ENCODE measurements around the gene FUT6. TPM values are rescaled to one million over a fixed set of nuclear protein-coding genes. Genes with fewer than 3 reads are reported as not detected.
"Not testable (repeated sequence)": the region's sequence is repeated elsewhere in the genome, so short reads cannot be mapped to it uniquely, and the experiment has no call there.

Gene FUT6
- total RNA-seq, 1 donor = not detected

DNA sequence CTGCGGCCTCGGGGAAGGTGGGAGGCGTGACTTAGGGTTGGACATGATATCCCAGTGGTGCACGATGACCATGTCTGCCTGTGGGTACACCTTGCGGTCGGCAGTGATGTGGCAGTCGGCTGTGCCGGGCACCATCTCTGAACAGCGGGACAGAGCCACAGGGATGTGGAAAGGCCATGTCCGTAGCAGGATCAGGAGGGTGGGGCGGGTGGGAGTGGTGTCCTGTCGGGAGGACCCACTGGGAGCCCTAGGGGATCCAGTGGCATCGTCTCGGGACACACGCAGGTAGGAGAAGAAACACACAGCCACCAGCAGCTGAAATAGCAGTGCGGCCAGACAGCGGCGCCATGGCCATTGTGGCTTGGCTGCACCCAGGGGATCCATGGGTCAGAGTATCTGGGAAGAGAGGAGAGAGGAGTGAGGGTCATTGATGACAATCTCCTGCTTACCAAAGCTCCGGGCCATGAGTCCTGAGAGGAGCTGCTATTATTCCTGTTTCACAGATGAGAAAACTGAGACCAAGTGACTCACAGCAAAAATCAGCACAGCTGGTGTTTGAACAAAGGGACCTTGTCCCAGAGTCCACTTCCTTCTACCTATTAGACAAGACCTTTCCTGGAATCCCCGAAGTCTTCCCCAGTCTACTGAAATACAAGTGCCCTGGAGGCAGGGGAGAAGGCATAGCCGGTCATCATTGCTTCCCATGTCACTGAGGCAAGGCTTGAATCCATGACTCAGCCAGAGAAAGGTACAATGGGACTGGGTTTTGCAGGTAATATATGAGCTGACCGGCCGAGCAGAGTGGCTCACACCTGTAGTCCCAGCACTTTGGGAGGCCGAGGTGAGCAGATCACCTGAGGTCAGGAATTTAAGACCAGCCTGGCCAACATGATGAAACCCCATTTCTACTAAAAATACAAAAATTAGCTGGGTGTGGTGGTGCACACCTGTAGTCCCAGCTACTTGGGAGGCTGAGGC, 5.2 kb upstream of the FUT6 start:
- no peak overlapping the region for H3K4me3 ChIP-seq (ENCODE audit: low read length)
- H3K27me3 ChIP-seq (ENCODE audit: insufficient read depth, low read length) = no peaks in the 10 kb centered on the region
- no peaks in the 10 kb centered on the region for H3K4me1 ChIP-seq (ENCODE audit: insufficient read depth, low read length)
- no peaks in the 10 kb centered on the region for H3K9me3 ChIP-seq (ENCODE audit: low read depth, low read length)

GRCh38 chr19:5843295-5843927, 3.9 kb upstream of the FUT6 start:
- Histone ChIP-seq H3K27me3 (ENCODE audit: insufficient read depth, low read length) (no peaks in the 10 kb centered on the region), H3K4me3 (ENCODE audit: low read length) (no peak overlapping the region), H3K4me1 (ENCODE audit: insufficient read depth, low read length) (peaks cover 13% of the 10 kb centered on the region), H3K9me3 (ENCODE audit: low read depth, low read length) (no peaks in the 10 kb centered on the region)

- H3K4me1 ChIP-seq (ENCODE audit: insufficient read depth, low read length) = peaks cover 13% of the 10 kb centered on the region
These were observed 2.2 kb upstream of the FUT6 start for GRCh38 chr19:5841735-5842111.

DNA sequence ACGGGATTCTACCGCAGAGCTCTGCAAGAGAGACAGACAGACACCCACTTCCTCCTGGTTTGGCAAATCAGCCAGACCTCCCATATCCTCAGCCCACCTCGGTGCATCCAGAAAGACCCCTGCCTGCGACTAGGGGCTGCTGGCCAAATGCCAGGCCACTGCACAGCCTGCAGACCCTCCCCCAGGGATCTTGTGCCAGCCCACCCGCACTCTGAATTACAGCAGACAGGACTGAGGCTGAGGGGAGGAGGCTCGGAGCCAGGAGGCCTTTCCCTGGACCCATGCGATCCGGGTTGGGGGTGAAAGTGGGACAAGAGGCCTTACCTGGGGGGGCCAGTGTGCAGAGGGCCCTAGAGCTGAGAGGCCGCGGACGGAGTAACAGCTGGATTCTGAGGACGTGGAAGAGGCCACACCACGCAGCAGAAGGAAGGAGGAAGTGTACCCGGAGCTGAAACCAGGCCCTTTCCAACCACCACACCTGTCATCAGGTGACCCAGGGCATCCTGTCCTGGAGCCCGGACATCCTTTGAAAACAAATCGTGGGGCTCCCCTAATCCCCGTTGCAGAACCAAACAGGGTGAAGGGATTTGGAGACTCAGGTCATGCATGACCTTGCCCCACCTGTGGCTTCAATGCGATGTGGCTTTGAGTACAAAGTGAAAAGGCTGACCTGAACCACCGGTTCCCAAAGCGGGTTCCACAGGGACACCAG, 993 bp downstream of the FUT6 start:
- Histone ChIP-seq H3K9me3 (ENCODE audit: low read depth, low read length) (no peaks in the 10 kb centered on the region), H3K4me1 (ENCODE audit: insufficient read depth, low read length) (peaks cover 13% of the 10 kb centered on the region), H3K27me3 (ENCODE audit: insufficient read depth, low read length) (no peaks in the 10 kb centered on the region), H3K4me3 (ENCODE audit: low read length) (no peak overlapping the region)

More at GRCh38 chr19:5841735-5842111, 2.2 kb upstream of the FUT6 start:
- H3K27me3 ChIP-seq (ENCODE audit: insufficient read depth, low read length); H3K9me3 ChIP-seq (ENCODE audit: low read depth, low read length); H3K4me3 ChIP-seq (ENCODE audit: low read length): not testable (repeated sequence)

GRCh38 chr19:5837761-5838352, 1.6 kb downstream of the FUT6 start:
- no peak overlapping the region for H3K4me3 ChIP-seq (ENCODE audit: low read length)
- H3K4me1 ChIP-seq (ENCODE audit: insufficient read depth, low read length) = peaks cover 13% of the 10 kb centered on the region
- H3K9me3 ChIP-seq (ENCODE audit: low read depth, low read length) = no peaks in the 10 kb centered on the region
- no peaks in the 10 kb centered on the region for H3K27me3 ChIP-seq (ENCODE audit: insufficient read depth, low read length)

DNA sequence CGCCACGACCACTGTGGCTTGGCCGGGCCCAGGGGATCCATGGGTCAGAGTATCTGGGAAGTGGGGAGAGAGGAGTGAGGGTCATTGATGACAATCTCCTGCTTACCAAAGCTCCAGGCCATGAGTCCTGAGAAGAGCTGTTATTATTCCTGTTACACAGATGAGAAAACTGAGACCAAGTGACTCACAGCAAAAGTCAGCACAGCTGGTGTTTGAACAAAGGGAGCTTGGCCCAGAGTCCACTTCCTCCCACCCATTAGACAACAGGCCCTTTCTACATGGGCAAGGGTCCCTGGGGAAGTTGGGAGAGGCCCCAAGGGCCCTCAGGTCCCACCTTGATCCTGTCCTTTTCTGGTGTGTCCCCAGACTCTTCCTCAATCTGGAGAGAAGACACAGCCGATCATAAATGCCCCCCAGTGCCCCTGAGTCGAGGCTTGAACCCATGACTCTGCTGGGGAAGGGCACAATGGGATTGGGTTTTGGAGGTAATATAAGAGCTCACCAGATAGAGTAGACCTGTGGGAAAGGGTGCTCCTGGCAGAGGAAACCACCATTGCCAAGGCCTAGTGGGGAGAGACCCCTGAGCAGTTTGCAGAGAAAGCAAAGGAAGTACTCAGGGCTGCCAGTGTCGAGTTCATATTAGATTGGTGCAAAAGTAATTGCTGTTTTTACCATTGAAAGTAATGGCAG, 6.8 kb downstream of the FUT6 start:
- no peaks in the 10 kb centered on the region for H3K9me3 ChIP-seq (ENCODE audit: low read depth, low read length)
- no peaks in the 10 kb centered on the region for H3K27me3 ChIP-seq (ENCODE audit: insufficient read depth, low read length)
- peaks cover 15% of the 10 kb centered on the region for H3K4me1 ChIP-seq (ENCODE audit: insufficient read depth, low read length)
- no peak overlapping the region for H3K4me3 ChIP-seq (ENCODE audit: low read length)

DNA sequence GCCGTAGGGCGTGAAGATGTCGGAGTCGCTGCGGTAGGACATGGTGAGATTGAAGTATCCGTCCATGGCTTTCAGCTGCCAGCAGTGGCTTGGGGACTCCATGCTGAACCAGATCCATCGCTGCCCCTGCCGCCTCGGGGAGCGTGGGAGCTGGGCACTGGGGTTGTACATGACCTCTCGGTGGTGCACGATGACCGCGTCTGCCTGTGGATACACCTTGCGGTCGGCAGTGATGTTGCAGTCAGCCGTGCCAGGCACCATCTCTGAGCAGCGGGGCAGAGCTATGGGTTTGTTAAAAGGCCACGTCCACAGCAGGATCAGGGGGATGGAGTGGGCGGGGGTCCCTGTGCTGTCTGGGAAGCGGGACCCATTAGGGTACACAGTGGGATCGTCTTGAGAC, 7.4 kb downstream of the FUT6 start:
- no peaks in the 10 kb centered on the region for H3K9me3 ChIP-seq (ENCODE audit: low read depth, low read length)
- H3K27me3 ChIP-seq (ENCODE audit: insufficient read depth, low read length) = no peaks in the 10 kb centered on the region

GRCh38 chr19:5831159-5831558, 8.3 kb downstream of the FUT6 start:
- Histone ChIP-seq H3K4me3 (ENCODE audit: low read length) (no peak overlapping the region), H3K27me3 (ENCODE audit: insufficient read depth, low read length) (no peaks in the 10 kb centered on the region), H3K9me3 (ENCODE audit: low read depth, low read length) (no peaks in the 10 kb centered on the region), H3K4me1 (ENCODE audit: insufficient read depth, low read length) (peaks cover 27% of the 10 kb centered on the region)

More for the DNA sequence above, 7.4 kb downstream of the FUT6 start:
- Histone ChIP-seq H3K4me3 (ENCODE audit: low read length) (no peak overlapping the region), H3K4me1 (ENCODE audit: insufficient read depth, low read length) (peaks cover 19% of the 10 kb centered on the region)

DNA sequence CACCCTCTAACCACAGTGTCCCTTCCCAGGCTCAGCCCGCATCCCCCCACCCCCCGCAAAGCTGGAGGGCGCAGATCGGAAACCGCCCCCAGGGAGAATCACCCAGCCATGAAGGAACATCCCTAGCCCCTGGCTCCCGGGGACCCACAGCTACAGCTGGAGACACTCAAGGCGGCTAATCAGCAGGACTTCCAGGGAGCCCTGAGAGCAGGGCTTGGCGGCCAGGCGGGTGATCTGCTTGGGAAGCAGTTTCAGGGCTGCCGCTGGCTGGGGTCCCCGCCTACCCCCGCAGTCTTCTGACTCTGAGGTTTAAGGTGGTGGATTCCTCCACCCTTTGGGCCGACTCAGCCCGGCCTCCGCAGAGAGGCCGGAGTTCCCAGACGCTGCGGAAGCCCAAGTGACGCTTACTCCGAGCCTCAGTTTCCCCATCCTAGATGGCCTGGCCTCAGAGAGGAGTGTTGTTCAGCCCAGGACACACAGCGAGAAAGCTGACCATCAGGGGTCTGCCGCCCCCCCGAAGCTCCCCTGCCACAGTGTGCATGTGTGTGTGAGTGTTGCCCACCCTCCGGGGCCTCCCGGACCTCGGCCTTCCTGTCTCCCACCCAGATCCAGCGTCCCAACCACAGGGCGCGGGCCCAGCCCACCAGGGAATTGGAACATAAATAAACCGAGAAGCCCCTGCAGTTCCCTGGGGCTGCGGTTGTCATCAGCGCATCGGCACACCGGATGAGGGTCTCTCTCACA, 9.8 kb downstream of the FUT6 start:
- Histone ChIP-seq H3K27me3 (ENCODE audit: insufficient read depth, low read length) (no peaks in the 10 kb centered on the region), H3K4me1 (ENCODE audit: insufficient read depth, low read length) (peaks cover 27% of the 10 kb centered on the region), H3K4me3 (ENCODE audit: low read length) (no peak overlapping the region), H3K9me3 (ENCODE audit: low read depth, low read length) (no peaks in the 10 kb centered on the region)

DNA sequence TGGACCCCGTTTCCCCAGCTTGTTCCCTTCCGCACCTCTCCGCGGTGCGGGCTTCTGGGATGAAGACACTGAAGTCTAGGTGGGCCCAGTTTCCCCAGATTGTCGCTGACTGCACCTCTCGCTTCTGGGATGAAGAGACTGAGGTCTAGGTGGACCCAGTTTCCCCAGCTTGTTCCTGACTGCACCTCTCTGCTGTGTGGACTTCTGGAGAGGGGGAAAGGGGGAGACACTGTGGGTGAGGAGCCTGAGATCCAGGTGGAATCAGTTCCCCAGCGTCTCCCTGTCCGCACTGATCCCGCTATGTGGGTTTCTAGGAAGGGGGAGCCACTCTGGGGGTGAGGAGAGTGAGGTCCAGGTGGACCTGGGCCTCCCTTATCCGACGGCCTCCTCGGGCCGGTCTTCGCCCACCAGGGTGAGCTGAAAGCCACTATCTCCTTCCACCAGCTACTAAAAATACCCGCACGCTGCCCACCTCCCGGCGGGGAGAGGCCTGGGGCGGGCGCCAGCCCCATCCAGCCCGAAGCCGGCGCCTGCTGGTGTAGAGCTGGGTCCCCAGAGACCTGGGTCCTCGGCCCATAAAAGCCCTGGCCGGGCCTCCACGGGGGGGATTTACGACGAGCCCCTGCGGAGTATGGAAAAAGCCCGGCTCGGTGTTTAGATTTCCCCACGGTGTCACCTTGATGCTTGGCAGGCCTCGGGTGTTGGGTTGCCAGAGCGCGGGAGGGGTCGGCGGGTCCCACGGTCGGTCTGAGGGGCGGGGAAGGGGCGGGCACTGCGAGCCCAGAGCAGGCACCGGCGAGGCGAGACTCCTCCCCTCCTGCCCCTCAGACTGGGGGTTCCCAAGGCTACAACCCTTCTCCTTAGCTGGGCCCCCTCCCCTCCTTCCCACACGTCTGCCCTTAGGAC, 10.6 kb downstream of the FUT6 start:
- H3K4me3 ChIP-seq (ENCODE audit: low read length) = peak overlapping the region; percentile 55
- no peaks in the 10 kb centered on the region for H3K9me3 ChIP-seq (ENCODE audit: low read depth, low read length)
- peaks cover 27% of the 10 kb centered on the region for H3K4me1 ChIP-seq (ENCODE audit: insufficient read depth, low read length)
- no peaks in the 10 kb centered on the region for H3K27me3 ChIP-seq (ENCODE audit: insufficient read depth, low read length)

DNA sequence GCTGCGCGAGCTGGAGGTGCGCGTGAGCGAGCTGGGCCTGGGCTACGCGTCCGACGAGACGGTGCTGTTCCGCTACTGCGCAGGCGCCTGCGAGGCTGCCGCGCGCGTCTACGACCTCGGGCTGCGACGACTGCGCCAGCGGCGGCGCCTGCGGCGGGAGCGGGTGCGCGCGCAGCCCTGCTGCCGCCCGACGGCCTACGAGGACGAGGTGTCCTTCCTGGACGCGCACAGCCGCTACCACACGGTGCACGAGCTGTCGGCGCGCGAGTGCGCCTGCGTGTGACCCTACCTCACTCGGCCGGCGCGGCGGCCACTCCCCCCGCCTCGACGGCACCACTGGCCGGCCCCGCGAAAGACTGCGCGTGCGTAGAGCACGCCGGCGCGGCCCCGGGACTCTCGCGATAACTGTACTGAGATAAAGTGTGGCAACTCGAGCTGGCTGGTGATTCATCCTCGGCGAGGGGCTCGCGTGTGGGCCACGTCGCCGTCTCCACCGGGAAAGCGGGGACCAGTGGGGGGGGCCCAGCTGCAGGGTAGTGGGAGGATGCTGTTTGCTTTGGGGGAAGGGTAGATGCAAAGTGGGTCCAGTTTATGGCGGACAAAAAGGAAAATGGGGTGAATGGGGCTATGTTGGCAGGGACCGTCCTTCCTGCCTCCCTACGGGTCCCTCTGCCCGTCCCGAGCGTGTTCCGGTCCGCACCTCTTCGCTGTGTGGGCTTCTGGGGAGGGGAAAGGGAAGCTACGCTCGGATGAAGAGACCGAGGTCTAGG, 11.4 kb downstream of the FUT6 start:
- no peaks in the 10 kb centered on the region for H3K9me3 ChIP-seq (ENCODE audit: low read depth, low read length)
- H3K27me3 ChIP-seq (ENCODE audit: insufficient read depth, low read length) = no peaks in the 10 kb centered on the region
- peak overlapping the region; percentile 55 for H3K4me3 ChIP-seq (ENCODE audit: low read length)
- peaks cover 27% of the 10 kb centered on the region for H3K4me1 ChIP-seq (ENCODE audit: insufficient read depth, low read length)

DNA sequence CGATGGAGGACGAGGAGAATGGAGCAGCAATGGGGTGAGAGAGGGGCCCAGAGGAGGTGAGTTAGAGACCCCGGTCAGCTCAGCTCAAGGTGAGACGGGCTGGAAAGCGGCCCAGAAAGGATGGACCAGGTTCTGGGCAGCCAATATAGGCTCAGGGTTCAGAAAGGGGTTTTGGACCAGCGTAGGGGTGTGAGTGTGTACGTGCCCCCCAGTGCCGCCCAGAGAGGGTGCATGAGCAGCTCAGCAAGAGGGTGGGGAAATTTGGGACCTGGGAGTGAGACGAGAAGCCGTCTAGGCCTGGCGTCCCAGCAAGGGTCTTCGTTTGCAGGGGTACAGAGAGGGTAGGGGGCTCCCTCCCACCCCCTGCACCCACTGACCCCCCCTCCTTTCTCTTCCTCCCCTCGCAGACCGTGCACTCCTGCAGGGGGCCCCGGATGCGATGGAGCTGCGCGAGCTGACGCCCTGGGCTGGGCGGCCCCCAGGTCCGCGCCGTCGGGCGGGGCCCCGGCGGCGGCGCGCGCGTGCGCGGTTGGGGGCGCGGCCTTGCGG, 12.1 kb downstream of the FUT6 start:
- no peaks in the 10 kb centered on the region for H3K27me3 ChIP-seq (ENCODE audit: insufficient read depth, low read length)
- H3K9me3 ChIP-seq (ENCODE audit: low read depth, low read length) = no peaks in the 10 kb centered on the region
- H3K4me1 ChIP-seq (ENCODE audit: insufficient read depth, low read length) = peaks cover 27% of the 10 kb centered on the region
- peak overlapping the region; percentile 55 for H3K4me3 ChIP-seq (ENCODE audit: low read length)

Measured in mononuclear cell (primary cell).